Activated CD8-positive, alpha-beta memory T cell treated with anti-CD3 and anti-CD28 coated beads for 1 hour (primary cell): Measurements from ENCODE around the gene RAB11FIP5.

Experiments
- DNase-seq, 2 donors: peaks; one replicate each; pipeline ENCODE4 v3.0.0-alpha.2; 2020; ENCODE audit warnings: low read depth in 1 of 2; ENCODE audit errors: extremely low read depth in 1 of 2

RAB11FIP5 gene

DNA sequence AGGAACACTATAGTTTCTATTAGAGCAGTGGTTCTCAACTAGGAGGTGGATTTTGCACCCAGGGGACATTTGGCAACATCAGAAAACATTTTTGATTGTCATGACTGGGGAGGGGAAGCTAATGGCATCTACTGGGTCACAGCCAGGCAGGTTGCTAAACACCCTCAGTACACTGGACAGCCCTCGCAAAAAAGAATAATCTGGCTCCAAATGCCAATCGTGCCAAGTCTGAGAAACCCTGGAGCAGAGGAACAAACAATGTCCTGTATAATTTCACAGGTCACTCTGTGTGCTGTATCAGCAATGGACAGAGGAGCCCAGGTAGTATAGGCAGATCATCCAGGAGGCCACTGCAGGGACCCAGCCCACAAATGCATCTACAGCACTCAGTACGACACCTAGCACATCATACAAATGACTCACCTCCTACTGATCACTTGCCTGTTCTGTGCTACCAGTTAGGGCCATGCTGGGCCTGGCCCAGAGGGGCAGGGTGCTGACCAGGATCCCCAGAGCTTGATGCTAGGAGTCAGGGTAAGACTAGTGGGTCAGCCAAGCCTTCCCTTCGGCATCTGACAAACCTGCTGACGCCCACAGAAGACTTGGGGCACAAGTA, 78.9 kb downstream of the RAB11FIP5 start:
- no peak for DNase-seq

DNA sequence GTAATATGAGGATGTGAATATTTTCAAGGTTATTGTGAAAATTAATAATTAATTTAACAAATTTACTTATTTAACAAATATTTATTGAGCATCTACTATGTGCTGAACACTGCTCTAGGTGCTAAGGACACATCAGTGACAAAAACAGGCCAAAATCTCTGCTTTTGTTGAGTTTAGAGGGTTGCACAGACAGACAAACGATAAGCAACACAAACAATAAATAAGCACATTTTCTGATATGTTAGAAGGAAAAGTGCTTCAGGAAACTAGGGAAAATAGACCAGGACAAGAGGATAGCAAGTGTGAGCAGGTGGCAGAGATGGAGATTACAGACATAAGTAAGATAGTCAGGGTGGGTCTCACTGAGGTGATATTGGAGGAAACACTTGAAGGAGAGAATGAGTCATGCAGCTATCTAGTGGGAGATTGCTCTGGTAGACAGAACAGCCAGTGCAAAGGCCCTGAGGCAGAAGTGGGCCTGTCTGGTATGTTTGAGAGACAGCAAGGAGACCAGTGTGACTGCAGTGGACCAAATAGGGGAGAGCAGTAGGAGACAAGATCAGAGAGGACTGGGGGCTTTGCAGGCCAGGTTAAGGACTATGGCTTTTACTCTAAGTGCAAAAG, 79.5 kb downstream of the RAB11FIP5 start:
- DNase-seq, result no peak

DNA sequence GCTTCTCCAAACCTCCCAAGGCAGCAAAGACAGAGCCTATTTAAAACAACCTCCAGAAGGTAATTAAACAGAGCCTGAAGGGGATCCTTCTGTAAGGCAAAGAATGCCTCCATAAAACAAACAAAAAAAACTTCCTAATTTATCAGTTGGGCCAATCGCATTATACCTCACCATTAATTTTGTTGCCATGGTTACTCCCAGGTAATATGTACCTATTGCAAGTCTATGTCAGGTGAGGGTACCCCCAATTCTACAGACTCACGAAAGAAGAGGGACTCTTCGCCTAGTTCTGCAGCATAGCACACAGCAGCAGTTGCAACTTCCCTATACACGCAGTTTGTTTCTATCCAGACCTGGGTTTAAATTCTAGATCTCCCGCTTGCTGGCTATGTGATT, 80.0 kb downstream of the RAB11FIP5 start:
- DNase-seq, result no peak

DNA sequence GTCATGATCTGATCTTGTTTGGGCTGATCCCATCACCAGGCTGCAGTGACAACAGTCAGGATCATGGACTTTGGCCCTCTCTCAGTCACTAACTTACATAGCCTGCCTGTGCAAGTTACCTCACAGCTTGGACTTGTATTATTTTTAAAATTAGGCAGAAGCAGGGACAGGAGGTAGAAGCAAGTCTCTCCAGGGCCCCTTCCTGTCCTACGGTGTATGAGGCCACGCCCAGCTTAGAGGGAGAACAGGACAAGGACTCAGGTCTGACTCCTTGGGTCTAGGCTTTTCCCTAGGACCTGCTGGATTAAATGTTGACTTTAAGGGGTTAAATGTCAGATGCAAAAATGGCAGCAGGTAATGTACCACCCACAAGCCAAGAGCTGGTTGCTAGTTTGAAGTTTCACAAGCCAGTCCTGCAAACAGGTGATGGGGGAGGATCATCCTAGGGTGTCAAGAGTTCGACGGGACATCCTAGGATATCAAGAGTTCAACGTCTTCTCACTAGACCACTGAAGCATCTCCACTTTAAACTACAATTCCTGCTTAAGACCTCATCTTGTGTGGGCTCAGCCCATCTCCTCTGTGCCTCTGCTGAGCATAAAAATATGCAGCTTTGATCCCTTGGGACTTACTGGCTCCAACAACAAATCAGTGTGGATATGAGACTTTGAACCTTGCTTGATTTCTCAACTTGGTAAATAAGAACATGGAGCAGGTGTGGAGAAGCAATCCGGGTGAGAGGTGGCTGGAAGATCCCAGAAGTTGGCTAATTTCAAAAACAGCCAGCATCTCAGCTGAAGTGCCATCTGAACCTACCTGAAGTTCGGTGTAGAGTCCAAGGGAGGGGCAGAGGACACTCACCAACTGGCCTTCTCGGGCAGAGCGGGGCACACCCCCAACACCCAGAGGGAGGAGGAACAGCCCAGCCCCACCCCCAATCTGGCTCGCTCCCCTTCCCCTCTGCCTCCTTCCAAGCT, 80.7 kb downstream of the RAB11FIP5 start:
- DNase-seq, result no peak

DNA sequence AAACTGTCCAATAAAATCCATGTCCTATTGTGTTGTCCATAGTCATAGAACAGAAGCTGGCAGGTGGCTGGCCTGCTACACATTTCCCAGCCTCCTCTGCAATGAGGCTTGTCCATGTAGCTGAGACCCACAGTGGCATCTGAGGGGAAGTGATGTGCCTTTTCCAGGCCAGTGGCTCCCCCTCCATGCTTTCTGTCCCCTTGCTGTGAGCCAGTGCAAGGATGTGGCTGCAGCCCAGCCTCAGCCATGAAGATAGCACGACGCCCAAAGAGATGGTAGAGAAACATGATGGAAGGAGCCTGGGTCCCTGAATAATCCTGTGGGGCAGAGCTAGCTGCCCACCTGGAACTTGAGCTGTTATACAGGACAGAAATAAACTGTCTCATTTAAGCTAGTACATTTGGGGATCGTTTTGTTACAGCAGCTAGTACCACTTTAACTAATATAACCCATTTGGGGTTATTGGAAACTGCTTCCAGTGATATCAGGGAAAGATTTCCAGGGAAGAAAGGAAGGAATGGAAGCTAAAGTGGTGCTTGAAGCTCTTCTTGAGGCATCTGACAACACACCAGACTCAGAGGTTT, 81.6 kb downstream of the RAB11FIP5 start:
- DNase-seq, result no peak

DNA sequence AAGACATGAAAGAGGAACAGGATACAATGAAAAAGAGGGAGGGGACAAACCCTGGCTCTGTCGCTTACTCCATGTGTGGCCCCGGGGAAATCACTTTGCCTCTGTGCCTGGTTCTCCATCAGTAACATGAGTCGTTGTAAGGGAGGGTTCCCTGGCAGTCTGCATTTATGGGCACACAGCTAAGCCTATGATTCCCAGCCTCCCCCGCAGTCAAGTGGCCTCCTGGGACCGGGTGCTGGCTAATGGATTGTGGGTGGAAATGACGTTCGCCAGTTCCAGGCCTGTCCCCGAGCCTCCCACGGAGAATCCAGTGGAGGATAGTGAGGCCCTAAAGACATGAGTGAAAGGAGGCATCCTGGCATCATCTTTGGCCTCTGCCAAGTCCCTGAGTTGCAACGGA, 83.9 kb downstream of the RAB11FIP5 start:
- no peak for DNase-seq

DNA sequence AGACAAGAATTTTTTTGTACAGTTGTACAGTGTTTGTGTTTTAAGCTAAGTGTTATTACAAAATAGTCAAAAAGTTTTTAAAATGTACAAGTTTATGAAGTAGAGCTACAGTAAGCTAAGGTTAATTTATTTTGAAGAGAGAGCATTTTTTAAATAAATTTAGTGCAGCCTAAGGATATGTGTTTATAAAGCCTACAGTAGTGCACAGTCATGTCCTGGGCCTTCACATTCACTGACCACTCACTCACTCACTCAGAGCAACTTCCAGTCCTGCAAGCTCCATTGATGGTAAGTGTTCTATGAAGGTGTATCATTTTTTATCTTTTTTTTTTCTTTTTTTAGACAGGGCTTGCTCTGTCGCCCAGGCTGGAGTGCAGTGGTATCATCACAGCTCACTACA, 85.4 kb downstream of the RAB11FIP5 start:
- no peak for DNase-seq

DNA sequence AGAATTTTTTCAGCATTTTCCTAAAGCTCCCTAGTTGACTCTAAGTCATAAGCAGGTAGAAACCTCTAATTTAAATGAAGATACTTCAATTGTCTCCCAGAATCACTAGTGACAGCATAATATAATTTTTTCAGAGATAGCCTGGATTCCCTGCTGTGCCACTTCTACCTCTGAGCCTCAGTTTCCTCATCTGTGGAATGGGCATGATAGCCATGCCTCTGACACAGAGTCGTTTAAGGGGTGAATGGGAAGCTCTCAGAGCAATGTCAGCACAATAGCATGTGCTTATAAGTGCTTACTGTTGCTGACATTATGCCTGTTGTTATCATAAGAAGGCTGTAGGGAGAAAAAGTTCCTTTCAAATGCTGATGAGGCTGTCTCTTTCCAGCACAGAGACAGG, 89.3 kb downstream of the RAB11FIP5 start:
- DNase-seq, result no peak
